ENCODE data around the gene STH. TPM values are rescaled to one million over a fixed set of nuclear protein-coding genes. Genes with fewer than 3 reads are reported as not detected.

Gene STH
- total and polyA plus RNA-seq, 2 of the 4 experiments (the other 2 are of a cell fraction): not detected

DNA sequence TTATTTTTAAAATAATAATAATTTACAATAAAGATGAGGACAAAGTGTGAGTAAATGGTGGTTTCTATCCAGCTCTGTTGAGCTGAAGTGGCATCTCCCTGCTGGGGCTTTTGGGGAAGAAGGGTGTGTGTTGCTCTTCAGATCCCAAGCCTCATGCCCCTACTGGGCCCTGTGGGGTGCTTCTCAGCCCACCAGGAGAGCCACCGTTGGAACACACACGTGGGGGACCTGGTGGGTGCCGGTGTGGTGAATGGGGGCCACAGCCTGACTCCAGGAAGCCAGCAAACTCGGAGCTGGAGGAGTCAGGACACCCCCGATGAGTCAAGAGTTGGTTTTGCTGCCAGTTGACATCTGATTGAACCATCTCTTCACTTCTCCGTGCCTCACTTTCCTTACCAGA is 37.8 kb upstream of the STH start:
- no peak overlapping the region for H3K4ac ChIP-seq (ENCODE audit: low read depth, low read length)
- H2BK20ac ChIP-seq (ENCODE audit: low read depth, low read length): no peak overlapping the region
- H3K27me3 ChIP-seq (ENCODE audit: control insufficient read depth, insufficient read depth, low read length): peaks cover 30% of the 10 kb centered on the region
- no peak overlapping the region for H4K8ac ChIP-seq (ENCODE audit: low read depth in 2 of 2, low read length in 2 of 2)
- dilution Hi-C loops (cut with HindIII; ENCODE audit: low sequenced_read_pairs, unreplicated experiment) (no loop called here), intact Hi-C loops (cut with micrococcal nuclease) (no loop called here), in situ Hi-C loops (cut with MboI; ENCODE audit: low sequenced_read_pairs) (no loop called here)
- ATAC-seq (ENCODE audit: low read depth): no peak
- H4K5ac ChIP-seq (ENCODE audit: low read depth, low read length): no peak overlapping the region
- no peak overlapping the region for H3K27ac ChIP-seq (ENCODE audit: insufficient read depth, low read length)
- ChIA-PET POLR2A (ENCODE audit: unreplicated experiment) (no interaction called here), CTCF (interaction anchor here (0.6 kb wide), 1 partner anchor 304 kb away, joined by 3 read pairs; no protein-coding TSS in a partner anchor)
- H3K9me1 ChIP-seq (ENCODE audit: insufficient read depth, low read length): no peaks in the 10 kb centered on the region
- BruUV-seq (replicated peaks): no TSS peak
- 46% methylated on average over 2 of the region's 6 CpGs; no CpG with 5 or more reads in 1 of the 2 experiments for WGBS, 2 experiments (ENCODE audit: extremely low coverage in 2 of 2, insufficient read length in 1 of 2)
- H4K20me1 ChIP-seq (ENCODE audit: insufficient read depth, low read length): no peaks in the 10 kb centered on the region
- no peak overlapping the region for H2AFZ ChIP-seq (replicated peaks; ENCODE audit: low read length, poor library complexity)
- H4K91ac ChIP-seq (ENCODE audit: insufficient read depth, low read depth, low read length): no peak overlapping the region
- no peak for DNase-seq
- H3K4me3 ChIP-seq (ENCODE audit: insufficient read depth, low read depth, low read length): no peak overlapping the region
- no peak overlapping the region for H3K23ac ChIP-seq (ENCODE audit: low read depth, low read length)
- no peak for TF ChIP-seq BHLHE40 (IDR thresholded peaks at IDR 0.05; ENCODE audit: low read depth, low read length)
- no peak for TF ChIP-seq CTCF (conservative IDR thresholded peaks at IDR 0.05; ENCODE audit: low read depth, low read length)
- TF ChIP-seq POLR2A (IDR thresholded peaks at IDR 0.05; ENCODE audit: low read depth, low read length): no peak
- no peak for TF ChIP-seq SMC3 (IDR thresholded peaks at IDR 0.05; ENCODE audit: low read depth, low read length)
- no peak for TF ChIP-seq CEBPB (IDR thresholded peaks at IDR 0.05; ENCODE audit: low read depth, low read length)
- no peak for TF ChIP-seq FOS (IDR thresholded peaks at IDR 0.05; ENCODE audit: low read depth, low read length)
- TF ChIP-seq NFE2L2 (IDR thresholded peaks at IDR 0.05; ENCODE audit: low read depth, low read length): no peak
- no peak for TF ChIP-seq RFX5 (IDR thresholded peaks at IDR 0.05; ENCODE audit: low read depth, low read length)
- TF ChIP-seq MAZ (IDR thresholded peaks at IDR 0.05; ENCODE audit: borderline replicate concordance, low read depth, low read length): no peak
- no peak for TF ChIP-seq CHD1 (IDR thresholded peaks at IDR 0.05; ENCODE audit: low read depth, low read length)
- TF ChIP-seq MAFK (IDR thresholded peaks at IDR 0.05; ENCODE audit: low read depth, low read length): no peak
- TF ChIP-seq RAD21 (IDR thresholded peaks at IDR 0.05; ENCODE audit: low read length): no peak
- no peak for TF ChIP-seq RCOR1 (IDR thresholded peaks at IDR 0.05; ENCODE audit: insufficient replicate concordance, low read length)
- no peak for TF ChIP-seq ELK1 (IDR thresholded peaks at IDR 0.05; ENCODE audit: borderline replicate concordance, low read depth, low read length)
- no peak for TF ChIP-seq USF2 (IDR thresholded peaks at IDR 0.05; ENCODE audit: low read depth, low read length)
- no peak for TF ChIP-seq MXI1 (IDR thresholded peaks at IDR 0.05; ENCODE audit: borderline replicate concordance, low read depth, low read length)
- H2AK9ac ChIP-seq (replicated peaks; ENCODE audit: low read depth, low read length, poor library complexity): no peak overlapping the region
- H3K9me3 ChIP-seq (ENCODE audit: control insufficient read depth, insufficient read depth, low read length): no peaks in the 10 kb centered on the region
- no peak overlapping the region for H2AK5ac ChIP-seq (ENCODE audit: low read depth, low read length)
- no peak overlapping the region for H3K9ac ChIP-seq (ENCODE audit: low read depth, low read length)
- H3K56ac ChIP-seq (ENCODE audit: extremely low read depth, insufficient read depth, low read length): no peak overlapping the region
- no peaks in the 10 kb centered on the region for H3K79me1 ChIP-seq (ENCODE audit: low read depth in 1 of 2, low read length in 2 of 2)
- no peak overlapping the region for H3K4me2 ChIP-seq (ENCODE audit: low read depth, low read length)
- no peaks in the 10 kb centered on the region for H3K36me3 ChIP-seq (ENCODE audit: control insufficient read depth, insufficient read depth, low read length)
- H2BK120ac ChIP-seq (ENCODE audit: low read depth, low read length): no peak overlapping the region
- no peak overlapping the region for H2BK5ac ChIP-seq (ENCODE audit: low read depth, low read length, poor library complexity, severe bottlenecking)
- H3K4me1 ChIP-seq (ENCODE audit: control insufficient read depth, insufficient read depth, low read length): no peaks in the 10 kb centered on the region
- H2BK15ac ChIP-seq (ENCODE audit: low read depth, low read length): no peak overlapping the region
- no peak overlapping the region for H3K14ac ChIP-seq (replicated peaks; ENCODE audit: low read depth, low read length)
- H3K18ac ChIP-seq (ENCODE audit: low read depth, low read length): no peak overlapping the region

Data from IMR-90 (cell line).